HK-2 (cell line): ENCODE results near the gene GRAPL.
"Not testable (repeated sequence)": the region's sequence is repeated elsewhere in the genome, so short reads cannot be mapped to it uniquely, and the experiment has no call there.

Source experiments
- DNase-seq: peaks from one replicate; pipeline ENCODE4 v3.0.0-alpha.2; 2018; ENCODE audit not compliant: unreplicated experiment

The GRAPL gene

DNA sequence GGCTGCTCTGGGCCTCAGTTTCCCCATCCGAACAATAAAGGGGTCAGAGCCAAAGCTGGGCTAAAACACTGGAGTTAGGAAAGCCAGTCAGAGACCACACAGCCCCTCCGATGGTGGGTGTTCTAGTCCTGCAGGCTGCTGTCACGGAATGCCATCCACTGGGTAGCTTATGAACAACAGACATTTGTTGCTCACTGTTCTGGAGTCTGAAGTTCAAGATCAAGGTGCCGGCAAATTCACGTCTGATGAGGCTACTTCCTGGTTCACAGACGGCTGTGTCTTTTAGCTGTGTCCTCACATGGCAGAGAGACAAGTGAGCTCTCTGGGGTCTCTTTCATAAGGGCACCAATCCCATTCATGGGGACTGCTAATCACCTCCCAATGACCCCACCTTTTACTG is 9.2 kb downstream of the GRAPL start:
- DNase-seq = not testable (repeated sequence)

DNA sequence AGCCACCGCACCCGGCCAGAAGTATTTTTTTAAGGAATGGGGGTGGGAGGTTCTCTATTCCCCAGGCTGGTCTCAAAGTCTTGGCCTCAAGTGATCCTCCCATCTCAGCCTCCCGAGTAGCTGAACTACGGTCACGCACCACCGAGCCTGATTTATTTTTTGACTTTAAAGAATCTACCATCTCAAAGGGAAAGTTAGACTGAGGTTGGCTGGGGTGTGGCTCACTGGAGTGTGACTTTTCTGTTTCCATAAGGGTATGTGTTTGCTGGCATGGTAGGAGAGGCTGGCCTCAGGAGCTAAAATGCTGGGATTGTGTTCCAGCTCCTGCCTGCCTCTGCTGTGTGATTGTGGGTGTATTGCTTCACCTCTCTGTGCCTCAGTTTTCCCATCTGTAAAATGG is 10.6 kb downstream of the GRAPL start:
- not testable (repeated sequence) for DNase-seq

DNA sequence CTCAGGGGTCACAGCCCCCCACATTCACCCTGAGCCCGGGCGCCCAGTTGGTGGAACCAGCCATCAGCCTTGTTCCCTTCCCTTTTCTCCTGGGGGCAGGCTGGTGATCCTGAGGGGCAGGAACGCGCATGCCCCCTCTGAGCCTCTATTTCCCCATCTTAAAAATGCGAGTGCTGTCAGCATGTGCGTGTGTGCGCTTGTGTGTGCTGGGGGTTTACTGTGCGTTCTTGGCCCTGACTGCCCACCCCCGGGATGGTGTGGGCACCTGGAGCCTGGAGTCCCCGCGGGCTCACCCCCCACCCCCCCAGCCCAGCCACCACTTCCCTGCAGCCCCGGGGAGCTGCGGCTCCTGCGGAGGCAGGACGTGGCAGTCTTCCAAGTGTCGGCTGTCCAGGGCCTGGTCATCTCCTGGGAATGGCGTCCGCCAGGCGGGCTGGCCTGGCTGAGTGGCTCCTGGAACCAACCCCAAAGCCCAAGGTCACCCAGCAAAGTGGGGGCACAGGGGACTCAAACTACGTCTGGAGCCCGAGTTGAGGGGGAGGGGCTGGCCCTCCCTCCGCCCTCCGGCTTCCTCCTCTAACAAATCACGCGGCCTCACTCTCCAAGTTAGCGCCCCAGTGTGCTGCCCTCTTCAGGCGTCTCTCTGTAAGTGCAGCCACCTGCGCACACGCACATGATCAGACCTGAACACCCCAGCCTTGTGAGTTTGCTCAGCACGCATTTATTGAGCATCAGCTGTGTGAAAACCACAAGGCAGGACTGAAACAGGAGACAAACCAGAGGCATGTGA is 14.2 kb downstream of the GRAPL start:
- DNase-seq = not testable (repeated sequence)

DNA sequence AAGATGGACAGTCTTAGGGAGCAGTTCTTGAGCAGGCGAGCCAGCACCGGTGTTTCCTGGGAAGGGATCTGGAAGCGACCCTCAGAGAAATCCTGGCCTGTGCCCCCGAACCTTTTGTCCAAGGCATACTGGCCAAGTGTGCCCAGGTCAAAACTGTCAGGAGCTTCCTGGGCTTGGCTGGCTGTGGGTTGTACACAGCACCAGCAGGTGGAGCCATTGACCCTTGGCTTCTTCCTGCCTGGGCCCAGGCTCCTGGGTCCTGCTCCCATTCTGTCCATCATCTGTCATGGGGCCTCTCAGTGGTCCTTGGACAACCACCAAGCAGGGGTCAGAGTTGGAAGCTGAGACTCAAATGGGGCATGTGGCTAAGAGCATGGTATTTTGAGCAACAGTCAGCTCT is 15.0 kb downstream of the GRAPL start:
- DNase-seq = not testable (repeated sequence)

DNA sequence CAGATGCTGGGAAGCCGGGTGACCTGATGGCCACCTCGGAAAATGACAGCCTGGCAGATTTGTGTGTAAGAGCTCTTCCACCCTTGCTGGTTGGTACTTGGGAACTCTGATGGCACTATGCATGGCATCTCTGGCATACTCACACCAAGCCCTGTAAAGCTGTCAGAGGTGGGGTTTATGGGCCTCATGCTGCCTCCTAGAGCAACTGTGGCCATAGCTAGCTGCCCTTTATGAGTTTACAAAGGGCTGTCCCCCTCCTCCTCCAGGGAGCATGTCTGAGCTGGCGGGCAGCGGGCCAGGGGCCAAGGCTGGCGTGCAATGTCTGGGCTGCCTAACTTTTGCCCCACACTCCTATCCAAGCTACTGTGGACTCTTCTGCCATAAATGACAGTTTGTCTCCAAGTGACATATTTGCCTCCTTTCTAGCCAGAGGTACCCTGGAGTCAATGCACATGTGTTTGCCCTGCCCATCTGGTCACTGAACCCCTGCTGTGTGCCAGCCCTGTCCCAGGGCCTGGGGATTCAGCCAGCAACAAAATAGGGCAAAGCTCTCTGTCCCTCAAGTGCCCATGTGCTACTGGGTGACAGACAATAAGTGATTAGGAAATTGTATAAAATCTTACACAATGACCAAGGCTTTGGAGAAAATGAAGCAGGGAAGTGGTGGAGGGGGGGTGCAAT is 15.8 kb downstream of the GRAPL start:
- not testable (repeated sequence) for DNase-seq

DNA sequence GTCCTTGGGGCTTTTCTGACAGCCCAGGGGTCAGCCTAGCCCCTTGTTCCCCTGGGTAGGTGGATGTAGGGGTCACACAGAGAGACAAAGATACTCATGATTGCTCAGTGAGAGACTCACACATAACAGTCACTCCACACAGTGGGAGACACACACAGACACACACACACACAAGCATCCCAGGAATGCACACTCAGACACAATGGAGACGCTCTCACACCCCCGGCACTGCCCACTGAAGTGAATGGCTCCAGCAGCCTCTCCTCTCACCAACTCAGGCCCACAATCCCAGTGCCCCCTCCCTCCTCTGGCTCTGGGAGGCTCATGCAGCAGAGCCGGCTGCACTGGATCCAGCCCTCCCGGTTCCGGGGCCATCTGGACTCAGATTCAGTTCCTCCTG is 17.0 kb downstream of the GRAPL start:
- DNase-seq = not testable (repeated sequence)

DNA sequence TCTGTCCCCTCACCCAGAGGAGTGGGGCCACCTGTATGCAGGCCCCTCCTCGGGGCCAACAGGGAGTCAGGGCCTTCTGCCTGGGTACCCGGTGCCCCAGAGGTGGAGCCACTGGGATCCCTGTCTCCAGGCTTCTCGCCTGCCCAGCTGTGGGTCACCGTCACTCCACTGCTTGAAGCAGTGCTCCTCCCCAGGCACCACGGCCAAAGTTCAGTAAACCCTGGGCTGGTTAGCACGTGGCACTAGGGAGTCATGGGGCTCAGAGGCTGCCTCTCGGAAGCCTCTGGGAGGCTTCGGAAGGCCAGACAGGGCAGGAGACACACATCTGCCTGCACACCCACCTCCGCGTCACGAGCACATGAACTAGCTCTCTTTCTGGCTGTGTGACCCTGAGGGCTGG is 18.1 kb downstream of the GRAPL start:
- not testable (repeated sequence) for DNase-seq

DNA sequence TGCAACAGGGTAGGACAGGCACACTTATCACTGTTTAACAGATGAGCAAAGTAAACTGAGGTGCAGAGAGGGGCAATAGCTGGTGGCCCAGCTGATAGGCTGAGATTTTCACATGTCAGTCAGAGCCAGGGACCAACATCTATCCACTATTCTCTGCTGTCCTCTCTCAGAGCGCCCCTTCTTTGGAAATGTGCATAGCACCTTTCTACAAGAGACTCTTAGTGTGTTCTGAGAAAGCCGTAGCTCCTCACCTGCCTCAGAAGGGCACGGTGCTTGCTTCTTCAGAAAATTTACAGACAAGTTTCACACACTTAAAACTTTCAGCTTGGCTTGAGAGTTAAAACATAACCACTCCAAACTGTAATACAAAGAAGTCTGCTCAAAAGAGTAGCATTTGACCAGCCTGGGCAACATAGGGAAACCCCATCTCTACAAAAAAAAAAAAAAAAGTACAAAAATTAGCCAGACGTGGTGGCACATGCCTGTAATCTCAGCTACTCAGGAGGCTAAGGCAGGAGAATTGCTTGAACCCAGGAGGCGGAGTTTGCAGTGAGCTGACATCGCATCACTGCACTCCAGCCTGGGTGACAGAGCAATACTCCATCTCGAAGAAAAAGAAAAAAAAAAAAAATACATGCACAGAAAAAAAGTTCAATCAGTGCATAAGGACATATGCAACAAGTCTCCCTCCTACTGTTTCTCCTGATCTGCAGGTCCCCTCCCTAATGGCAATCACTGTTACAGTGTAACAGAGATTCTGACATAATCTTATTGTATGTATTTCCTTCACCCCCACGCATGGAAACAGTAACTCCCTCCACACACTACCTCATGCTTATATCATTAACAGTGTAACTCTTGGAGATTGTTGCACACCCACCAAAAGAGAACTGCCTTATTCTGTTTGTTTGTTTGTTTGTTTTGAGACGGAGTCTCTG is 23.6 kb downstream of the GRAPL start:
- DNase-seq = not testable (repeated sequence)

DNA sequence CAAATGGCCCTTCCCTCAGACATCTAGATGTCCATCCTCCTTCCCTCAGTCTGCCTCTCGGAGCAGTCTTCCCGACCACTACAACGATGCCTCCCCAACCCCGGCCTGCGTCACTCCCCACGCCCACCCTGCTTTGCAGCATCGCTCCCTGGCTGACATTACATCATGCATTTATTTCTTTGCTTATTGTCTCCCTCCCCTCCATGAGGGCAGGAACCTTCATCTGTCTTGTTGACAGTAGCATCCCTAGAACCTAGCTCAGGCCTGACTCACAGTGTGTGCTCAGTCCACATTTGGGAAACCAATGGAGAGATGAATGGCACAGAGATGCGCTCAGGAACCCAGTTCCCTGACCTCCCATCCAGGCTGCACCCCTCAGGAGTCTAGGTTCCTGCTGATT is 30.2 kb downstream of the GRAPL start:
- not testable (repeated sequence) for DNase-seq

DNA sequence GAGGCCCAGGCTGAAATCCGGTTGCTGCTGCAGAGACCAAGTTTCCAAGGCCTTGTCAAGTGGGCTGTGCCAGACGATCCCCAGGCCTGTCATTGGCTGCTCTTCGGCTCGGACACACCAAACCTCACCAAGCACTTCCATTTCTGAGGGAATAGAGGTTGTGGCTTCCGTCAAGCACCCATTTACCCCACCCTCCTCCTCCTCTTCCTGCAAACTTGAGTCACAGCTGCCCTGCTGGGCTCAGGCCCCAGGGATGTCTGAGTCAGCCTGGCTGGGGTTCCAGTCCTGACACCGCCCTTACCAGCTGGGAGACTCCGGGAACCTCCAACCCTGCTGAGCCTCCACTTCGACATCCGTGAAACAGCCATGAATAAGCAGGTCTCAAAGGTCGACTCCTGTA is 31.1 kb downstream of the GRAPL start:
- DNase-seq = not testable (repeated sequence)

DNA sequence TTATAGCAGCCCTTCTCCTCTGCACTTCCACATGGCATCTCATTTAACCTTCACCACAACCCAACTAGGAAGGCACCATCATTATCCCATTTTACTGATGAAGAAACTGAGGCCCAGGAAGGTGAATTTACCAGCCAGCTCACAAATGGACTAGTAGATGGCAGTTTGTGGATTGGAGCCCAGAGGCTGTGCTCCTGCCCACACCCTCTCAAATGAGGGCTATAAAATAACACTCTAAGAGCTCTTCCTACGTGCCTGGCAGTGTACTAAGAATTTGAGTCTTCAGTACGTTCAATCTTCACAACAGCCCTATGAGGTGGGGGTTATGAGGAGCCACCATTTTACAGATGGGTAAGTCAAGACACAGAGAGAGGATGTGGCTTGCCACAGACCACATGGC is 31.5 kb downstream of the GRAPL start:
- not testable (repeated sequence) for DNase-seq

DNA sequence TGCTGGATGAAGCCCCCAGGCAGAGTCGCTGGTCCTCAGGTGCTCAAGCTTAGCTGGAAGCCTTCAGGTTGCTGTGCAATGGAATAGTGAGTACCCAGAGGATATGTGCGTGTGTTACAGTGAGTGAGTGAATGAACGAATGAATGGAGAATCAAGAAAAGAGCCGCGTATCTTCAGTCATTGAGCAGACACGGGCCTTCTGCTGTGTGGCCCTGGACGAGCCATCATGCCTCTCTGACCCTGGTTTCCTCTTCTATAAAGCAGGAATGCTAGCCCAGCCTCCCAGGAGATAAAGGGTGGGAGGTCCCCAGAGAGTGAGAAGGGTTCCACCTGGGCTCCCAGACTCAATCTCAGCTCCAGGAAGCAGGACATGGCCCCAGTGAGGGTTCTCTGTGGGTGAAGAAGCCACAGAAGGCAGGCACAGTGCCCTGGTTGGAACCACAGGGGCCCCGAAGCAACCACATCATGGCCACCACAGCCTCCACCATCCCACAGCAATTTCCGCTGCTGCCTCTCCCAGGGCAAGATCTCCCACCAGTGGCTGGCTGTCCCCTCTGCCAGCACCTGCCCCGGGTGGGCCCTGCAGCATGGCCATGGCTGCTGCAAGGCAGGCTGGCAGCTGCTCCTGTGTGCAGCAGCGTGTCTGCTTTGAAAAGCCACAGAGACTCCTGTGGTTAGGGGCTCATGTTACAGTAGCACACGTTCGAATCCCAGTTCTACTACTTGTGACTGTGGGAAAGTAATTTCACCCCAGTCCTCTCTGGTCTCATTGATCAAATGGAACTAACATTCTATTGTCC is 34.1 kb downstream of the GRAPL start:
- DNase-seq = not testable (repeated sequence)

DNA sequence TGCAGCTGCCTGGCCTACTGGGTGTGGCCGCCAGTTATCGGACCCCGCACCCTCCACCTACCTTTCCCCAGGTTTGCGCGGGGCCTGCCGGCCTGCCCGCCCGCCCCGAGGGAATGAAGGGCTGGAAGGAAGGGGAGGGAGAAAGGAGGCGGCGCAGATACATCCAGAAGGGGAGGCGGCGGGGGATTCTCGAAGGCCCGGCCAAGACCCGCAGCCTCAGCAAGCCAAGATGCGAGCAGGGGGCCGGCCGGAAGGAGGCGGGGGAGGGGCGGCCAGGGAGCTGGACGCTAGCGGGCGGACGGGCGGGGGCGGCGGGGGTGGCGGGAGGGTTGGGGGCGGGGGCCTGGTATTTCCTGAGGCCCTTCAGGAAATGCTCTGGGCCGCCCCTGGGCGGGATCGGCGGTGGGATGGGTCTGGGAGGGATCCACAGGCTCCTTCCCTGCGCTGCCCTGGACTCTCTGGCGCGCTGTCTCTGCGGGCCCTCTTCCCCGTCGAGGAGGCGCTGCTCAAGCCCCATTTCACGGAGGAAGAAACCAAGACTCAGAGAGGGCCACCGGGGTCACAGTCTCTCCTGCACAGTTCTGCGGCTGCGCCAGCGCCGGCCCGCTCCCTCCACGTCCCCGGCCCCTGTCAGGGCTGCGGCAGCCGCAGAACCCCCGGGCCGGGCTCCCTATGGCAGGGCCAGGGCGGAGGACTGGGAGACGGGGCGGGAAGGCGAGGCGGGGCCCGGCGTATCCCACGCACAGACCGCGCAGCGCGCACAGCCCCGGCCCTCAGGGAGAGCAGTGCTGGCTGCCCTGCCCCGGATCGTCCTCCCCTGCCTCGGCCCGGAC is 35.2 kb downstream of the GRAPL start:
- DNase-seq = not testable (repeated sequence)

DNA sequence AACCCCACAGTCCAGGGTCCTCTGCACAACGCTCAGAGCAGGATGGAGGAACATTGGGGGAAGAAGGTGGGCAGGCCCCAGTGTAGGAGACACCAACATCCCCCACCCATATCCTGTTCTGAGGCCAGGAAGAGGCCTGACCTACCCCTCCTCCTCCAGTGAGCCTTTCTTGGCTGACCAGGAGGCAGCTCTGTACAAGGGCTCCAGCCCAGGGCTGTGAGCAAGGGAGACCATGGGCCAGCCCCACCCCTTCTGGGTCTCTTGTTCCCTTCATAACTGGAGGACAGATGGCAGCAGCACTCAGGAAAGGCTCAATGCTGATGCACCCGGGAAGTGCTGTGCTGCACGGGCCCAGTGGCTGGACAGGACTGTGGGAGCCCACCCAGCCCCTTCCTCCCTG is 47.0 kb downstream of the GRAPL start:
- not testable (repeated sequence) for DNase-seq

DNA sequence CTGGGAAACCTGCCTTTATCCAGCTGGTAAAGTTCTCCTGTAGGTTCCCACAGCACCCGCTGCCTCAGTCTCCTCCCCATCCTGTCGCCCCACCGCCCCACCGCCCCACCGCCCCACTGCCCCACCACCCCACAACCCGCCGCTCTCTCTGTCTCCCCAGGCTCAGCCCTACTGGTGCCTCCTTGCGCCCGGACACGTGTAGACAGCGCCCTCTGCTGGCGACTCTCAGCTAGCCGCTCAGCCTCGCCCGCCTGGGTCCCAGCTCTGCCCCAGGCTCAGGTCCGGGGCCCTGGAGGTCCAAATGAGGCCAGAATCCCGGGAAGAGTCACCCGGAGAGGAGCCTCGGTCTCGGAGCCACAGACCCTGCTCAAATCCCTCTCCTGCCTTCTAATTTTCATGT is 48.0 kb downstream of the GRAPL start:
- not testable (repeated sequence) for DNase-seq

DNA sequence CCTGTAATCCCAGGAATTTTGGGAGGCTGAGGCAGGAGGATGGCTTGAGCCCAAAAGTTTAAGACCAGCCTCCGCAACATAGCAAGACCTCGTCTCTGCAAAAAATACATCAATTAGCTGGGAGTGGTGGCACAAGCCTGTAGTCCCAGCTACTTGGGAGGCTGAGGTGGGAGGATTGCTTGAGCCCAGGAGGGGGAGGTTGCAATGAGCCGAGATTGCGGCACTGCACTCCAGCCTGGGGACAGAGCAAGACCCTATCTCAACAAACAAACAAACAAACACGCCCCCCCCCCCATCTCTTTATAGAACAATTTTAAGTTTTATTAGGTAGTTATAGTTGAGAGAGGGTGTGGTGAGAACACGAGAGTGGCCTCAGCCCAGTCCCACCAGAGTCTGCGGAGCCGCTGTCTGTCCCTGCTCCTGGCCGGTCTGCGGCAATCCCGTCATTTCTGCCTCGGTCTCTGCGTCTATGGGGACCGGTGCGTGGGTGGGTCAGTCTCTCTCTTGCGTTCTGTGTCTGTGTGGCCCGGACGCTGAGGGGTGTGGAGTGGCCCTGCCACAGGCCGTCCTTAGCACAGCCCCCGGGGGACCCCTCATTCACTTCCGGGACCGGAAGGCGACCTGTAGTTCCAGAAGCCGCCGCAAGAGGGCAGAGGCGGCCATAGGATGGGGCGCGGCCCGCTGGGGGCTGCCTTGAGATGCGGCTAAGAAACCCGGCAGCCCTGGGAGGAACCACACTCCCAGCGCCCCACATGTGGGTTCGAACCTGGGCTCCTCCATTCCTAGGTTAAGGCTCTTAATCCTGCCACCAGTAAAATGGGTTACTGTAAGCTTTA is 53.9 kb downstream of the GRAPL start:
- not testable (repeated sequence) for DNase-seq

DNA sequence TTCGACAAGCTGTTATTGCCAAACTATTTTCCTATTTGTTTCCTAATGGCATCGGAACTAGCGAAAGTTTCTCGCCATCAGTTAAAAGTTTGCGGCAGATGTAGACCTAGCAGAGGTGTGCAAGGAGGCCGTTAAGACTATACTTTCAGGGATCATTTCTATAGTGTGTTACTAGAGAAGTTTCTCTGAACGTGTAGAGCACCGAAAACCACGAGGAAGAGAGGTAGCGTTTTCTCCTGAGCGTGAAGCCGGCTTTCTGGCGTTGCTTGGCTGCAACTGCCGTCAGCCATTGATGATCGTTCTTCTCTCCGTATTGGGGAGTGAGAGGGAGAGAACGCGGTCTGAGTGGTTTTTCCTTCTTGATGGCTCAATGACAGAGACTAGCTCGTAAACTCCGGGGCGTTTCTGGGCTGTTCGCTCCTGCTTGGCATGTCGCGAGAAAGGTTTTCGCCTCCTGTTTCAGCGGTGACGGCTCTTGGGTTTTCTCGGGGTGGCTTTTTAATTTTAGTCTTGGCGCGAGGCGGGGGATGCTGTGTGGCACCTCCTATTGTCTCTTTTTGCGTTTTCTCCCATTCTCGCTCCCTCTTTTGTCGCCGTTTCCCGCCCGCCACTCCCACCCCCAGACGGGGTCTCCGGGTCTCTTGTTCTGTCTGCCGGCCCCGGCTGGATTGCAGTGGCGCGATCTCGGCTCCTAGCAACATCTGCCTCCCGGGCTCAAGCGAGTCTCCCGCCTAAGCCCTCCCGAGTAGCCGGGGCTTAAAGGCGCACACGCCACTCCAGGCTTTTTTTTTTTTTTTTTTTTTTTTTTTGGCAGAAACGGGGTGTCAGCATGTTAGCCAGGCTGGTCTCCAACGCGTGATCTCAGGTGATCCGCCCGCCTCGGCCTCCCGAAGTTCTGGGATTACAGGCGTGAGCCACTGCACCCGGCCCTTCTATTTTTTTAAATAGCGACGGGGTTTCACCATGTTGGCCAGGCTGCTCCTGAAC is 60.8 kb downstream of the GRAPL start:
- not testable (repeated sequence) for DNase-seq
